ENCODE measurements around the gene ZBTB8A. TPM values are rescaled to one million over a fixed set of nuclear protein-coding genes. Genes with fewer than 3 reads are reported as not detected.

ZBTB8A gene
- total and polyA plus RNA-seq, 2 of the 13 experiments (the other 11 are each of a cell fraction or from before 2014, with no cell fraction given): 1.3 to 3.7 TPM

DNA sequence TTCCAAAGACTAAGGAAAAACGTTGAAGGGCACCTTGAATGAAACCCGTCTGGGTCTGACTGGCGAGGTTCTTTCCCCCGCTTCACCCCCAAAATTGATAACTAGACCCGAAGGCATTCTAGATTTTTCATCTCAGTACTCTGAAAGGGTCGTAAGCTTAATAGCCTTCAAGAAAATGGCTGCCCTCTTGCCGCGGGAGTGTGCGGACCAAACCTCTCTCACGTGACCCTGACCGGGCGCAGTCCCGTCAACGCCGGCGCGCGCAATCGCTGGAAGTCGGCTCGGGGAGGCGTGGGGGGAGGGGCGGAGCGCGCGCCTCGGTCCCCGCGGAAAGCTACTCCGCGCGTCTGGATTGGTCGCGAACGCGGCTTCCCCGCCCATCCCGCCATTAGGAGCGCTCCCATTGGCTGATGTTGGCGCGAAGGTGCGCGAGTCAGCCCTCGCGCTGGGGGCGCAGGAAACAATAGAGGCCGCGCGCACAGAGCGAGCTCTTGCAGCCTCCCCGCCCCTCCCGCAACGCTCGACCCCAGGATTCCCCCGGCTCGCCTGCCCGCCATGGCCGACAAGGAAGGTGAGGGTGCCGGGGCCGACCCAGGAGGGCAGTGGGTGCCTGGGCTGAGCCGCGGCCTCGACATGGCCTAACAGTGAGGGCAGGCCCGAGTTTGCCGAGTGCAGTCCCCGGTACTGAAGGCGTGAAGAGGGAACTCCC is 111.7 kb downstream of the ZBTB8A start, which contains the start of gene RBBP4 (continued):
- TF ChIP-seq MTERF4 (CRISPR knock-in tag; IDR thresholded peaks at IDR 0.05): peak; percentile 92; the same call in 1 of the 2 replicates
- TF ChIP-seq, protein P1, sequence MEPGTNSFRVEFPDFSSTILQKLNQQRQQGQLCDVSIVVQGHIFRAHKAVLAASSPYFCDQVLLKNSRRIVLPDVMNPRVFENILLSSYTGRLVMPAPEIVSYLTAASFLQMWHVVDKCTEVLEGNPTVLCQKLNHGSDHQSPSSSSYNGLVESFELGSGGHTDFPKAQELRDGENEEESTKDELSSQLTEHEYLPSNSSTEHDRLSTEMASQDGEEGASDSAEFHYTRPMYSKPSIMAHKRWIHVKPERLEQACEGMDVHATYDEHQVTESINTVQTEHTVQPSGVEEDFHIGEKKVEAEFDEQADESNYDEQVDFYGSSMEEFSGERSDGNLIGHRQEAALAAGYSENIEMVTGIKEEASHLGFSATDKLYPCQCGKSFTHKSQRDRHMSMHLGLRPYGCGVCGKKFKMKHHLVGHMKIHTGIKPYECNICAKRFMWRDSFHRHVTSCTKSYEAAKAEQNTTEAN (CRISPR knock-in tag; conservative IDR thresholded peaks at IDR 0.05): 0 out of 2 replicates have a peak, but pooled peaks have one; percentile 87
- TF ChIP-seq ZNF512 (CRISPR knock-in tag; IDR thresholded peaks at IDR 0.05): no peak
- TF ChIP-seq JDP2 (CRISPR knock-in tag; IDR thresholded peaks at IDR 0.05; ENCODE audit: borderline replicate concordance): no peak; the same call in 1 of the 2 replicates
- no peak for TF ChIP-seq MIXL1 (CRISPR knock-in tag; IDR thresholded peaks at IDR 0.05)
- TF ChIP-seq ZNF775 (CRISPR knock-in tag; IDR thresholded peaks at IDR 0.05; ENCODE audit: borderline replicate concordance): no peak
- TF ChIP-seq ZNF766 (CRISPR knock-in tag; IDR thresholded peaks at IDR 0.05; ENCODE audit: borderline replicate concordance): no peak; the same call in none of the 2 replicates
- TF ChIP-seq POGZ (CRISPR knock-in tag; IDR thresholded peaks at IDR 0.05): peak; percentile 56
- TF ChIP-seq MXI1 (IDR thresholded peaks at IDR 0.05; ENCODE audit: borderline replicate concordance, low read depth, low read length): no peak
- TF ChIP-seq KDM2A (CRISPR knock-in tag; IDR thresholded peaks at IDR 0.05; ENCODE audit: borderline replicate concordance, low read depth): peak; percentile 78
- no peak for TF ChIP-seq SRSF9 (IDR thresholded peaks at IDR 0.05; ENCODE audit: borderline replicate concordance, insufficient read depth, low read depth, low read length, poor library complexity, severe bottlenecking)
- peak; percentile 95; the same call in 1 of the 2 replicates for TF ChIP-seq PAX8 (CRISPR knock-in tag; IDR thresholded peaks at IDR 0.05; ENCODE audit: borderline replicate concordance)
- no peak for TF ChIP-seq NFE2L2 (IDR thresholded peaks at IDR 0.05; ENCODE audit: low read length)
- TF ChIP-seq ZNF431 (CRISPR knock-in tag; IDR thresholded peaks at IDR 0.05; ENCODE audit: borderline replicate concordance, low read depth): no peak
- TF ChIP-seq CEBPB (IDR thresholded peaks at IDR 0.05; ENCODE audit: borderline replicate concordance, low read depth, low read length): no peak
- 0 out of 2 replicates have a peak, but pooled peaks have one; percentile 45 for TF ChIP-seq ZNF639 (CRISPR knock-in tag; conservative IDR thresholded peaks at IDR 0.05)
- TF ChIP-seq, protein P2, sequence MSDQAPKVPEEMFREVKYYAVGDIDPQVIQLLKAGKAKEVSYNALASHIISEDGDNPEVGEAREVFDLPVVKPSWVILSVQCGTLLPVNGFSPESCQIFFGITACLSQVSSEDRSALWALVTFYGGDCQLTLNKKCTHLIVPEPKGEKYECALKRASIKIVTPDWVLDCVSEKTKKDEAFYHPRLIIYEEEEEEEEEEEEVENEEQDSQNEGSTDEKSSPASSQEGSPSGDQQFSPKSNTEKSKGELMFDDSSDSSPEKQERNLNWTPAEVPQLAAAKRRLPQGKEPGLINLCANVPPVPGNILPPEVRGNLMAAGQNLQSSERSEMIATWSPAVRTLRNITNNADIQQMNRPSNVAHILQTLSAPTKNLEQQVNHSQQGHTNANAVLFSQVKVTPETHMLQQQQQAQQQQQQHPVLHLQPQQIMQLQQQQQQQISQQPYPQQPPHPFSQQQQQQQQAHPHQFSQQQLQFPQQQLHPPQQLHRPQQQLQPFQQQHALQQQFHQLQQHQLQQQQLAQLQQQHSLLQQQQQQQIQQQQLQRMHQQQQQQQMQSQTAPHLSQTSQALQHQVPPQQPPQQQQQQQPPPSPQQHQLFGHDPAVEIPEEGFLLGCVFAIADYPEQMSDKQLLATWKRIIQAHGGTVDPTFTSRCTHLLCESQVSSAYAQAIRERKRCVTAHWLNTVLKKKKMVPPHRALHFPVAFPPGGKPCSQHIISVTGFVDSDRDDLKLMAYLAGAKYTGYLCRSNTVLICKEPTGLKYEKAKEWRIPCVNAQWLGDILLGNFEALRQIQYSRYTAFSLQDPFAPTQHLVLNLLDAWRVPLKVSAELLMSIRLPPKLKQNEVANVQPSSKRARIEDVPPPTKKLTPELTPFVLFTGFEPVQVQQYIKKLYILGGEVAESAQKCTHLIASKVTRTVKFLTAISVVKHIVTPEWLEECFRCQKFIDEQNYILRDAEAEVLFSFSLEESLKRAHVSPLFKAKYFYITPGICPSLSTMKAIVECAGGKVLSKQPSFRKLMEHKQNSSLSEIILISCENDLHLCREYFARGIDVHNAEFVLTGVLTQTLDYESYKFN (CRISPR knock-in tag; conservative IDR thresholded peaks at IDR 0.05): peak; percentile 20; the same call in 1 of the 2 replicates
- TF ChIP-seq NR2F1 (CRISPR knock-in tag; IDR thresholded peaks at IDR 0.05): peak in 1 of 2 experiments; percentile 45; a peak in 2 of 4 replicates
- TF ChIP-seq ZBTB1 (CRISPR knock-in tag; IDR thresholded peaks at IDR 0.05; ENCODE audit: borderline replicate concordance): no peak

Data from HepG2 (cell line).